Sigmoid colon (tissue), 7 donors: ENCODE measurements around the gene COLQ. TPM values are rescaled to one million over a fixed set of nuclear protein-coding genes. Genes with fewer than 3 reads are reported as not detected.

Experiments used
- DNase-seq: peaks from one replicate; pipeline ENCODE4 v3.0.0-alpha.2; 2019
- H3K27ac ChIP-seq, 4 donors: fragments of 200-600 bp; sonication (generic); one replicate each; pipeline ENCODE4 v1.5.1; 2016 to 2019; ENCODE audit warnings: mild to moderate bottlenecking in 1 of 4
- H3K27me3 ChIP-seq, 3 donors: fragments of 200-600 bp; sonication (generic); one replicate each; pipeline ENCODE4 v1.5.1; 2019; ENCODE audit warnings: mild to moderate bottlenecking in 1 of 3
- H3K36me3 ChIP-seq, 4 donors: fragments of 200-600 bp; sonication (generic); one replicate each; pipeline ENCODE4 v1.5.1; 2016 to 2019
- H3K4me1 ChIP-seq, 4 donors: fragments of 200-600 bp; sonication (generic); one replicate each; pipeline ENCODE4 v1.5.1; 2017 to 2019
- H3K4me3 ChIP-seq, 4 donors: fragments of 200-600 bp; sonication (generic); one replicate each; pipeline ENCODE4 v1.5.1; 2017 to 2019; ENCODE audit warnings: mild to moderate bottlenecking in 2 of 4, moderate library complexity in 1 of 4
- H3K9me3 ChIP-seq, 4 donors: fragments of 200-600 bp in 3 of 4; sonication (generic) in 3 of 4; one replicate each; pipeline versions ENCODE4 v1.5.1 to v1.6.1; 2013 to 2019
- CTCF ChIP-seq, 4 experiments: fragments of 450-650 bp in 3 of 4; fragments of 200-600 bp in 1 of 4; IDR thresholded peaks; one replicate each; pipeline ENCODE4 v1.5.1; 2016 to 2019; ENCODE audit warnings: antibody characterized with exemption in 4 of 4, mild to moderate bottlenecking in 3 of 4, moderate library complexity in 2 of 4
- EP300 ChIP-seq, 4 donors: sonication (generic); formaldehyde crosslinking; IDR thresholded peaks; one replicate each; pipeline ENCODE4 v1.6.1; 2017; ENCODE audit warnings: antibody characterized with exemption in 4 of 4
- POLR2A ChIP-seq, 2 donors: fragments of 450-650 bp; IDR thresholded peaks; one replicate each; pipeline ENCODE4 v1.6.1; 2016; ENCODE audit warnings: antibody characterized with exemption in 2 of 2, mild to moderate bottlenecking in 2 of 2, moderate library complexity in 2 of 2
- POLR2AphosphoS5 ChIP-seq, 4 donors: sonication (generic); formaldehyde crosslinking; IDR thresholded peaks; one replicate each; pipeline ENCODE4 v1.6.1; 2017; ENCODE audit warnings: antibody characterized with exemption in 4 of 4
- WGBS, 2 donors: extraction: QIAGEN DNeasy Blood & Tissue Kit; methylation state at CpG; one replicate each; pipeline ENCODE4 v1.1.7; 2013; 5-methylcytosine and 5-hydroxymethylcytosine counted together
- intact Hi-C: fragments of 100-400 bp; cut with DNase I; formaldehyde crosslinking; loops from one replicate; pipeline ENCODE4 v1.15.1; 2023
- polyA plus RNA-seq, 3 donors: library from polyadenylated mRNA; stranded (reverse); fragments of 200-250 nt; gene quantifications; one replicate each; pipeline ENCODE4 v1.2.3, GENCODE V29; 2013
- total RNA-seq, 4 donors: library from RNA; depleted of rRNA; stranded (reverse); fragments of >200 nt; gene quantifications; one replicate each; pipeline ENCODE4 v1.1.0, GENCODE V29; 2016
- donor health status: healthy with polysubstance abuse.
- donor health status: Bipolar disorder and iron deficiency.
- donor health status: healthy.

Gene COLQ
- total and polyA plus RNA-seq, 7 donors, result 0.69 to 5.3 (median 1.9) TPM; not detected in 1

GRCh38 chr3:15493436-15493835 is 28.1 kb downstream of the COLQ start:
- Histone ChIP-seq H3K27me3 (no peaks in the 10 kb centered on the region), H3K4me3 (no peak overlapping the region), H3K36me3 (no peaks in the 10 kb centered on the region), H3K9me3 (no peaks in the 10 kb centered on the region), H3K4me1 (peaks cover 0 to 26% (median 14%) of the 10 kb centered on the region in 4 donors), H3K27ac (no peak overlapping the region)
- 94 to 96% methylated on average over 5 of the region's 5 CpGs for WGBS, 2 donors
- no peak for DNase-seq
- intact Hi-C loops, result no loop called here
- TF ChIP-seq EP300 (IDR thresholded peaks at IDR 0.05), result no peak
- TF ChIP-seq POLR2AphosphoS5 (IDR thresholded peaks at IDR 0.05), result no peak
- no peak for TF ChIP-seq CTCF (IDR thresholded peaks at IDR 0.05)
- no peak for TF ChIP-seq POLR2A (IDR thresholded peaks at IDR 0.05)

- 87 to 89% methylated on average over 4 of the region's 4 CpGs for WGBS, 2 donors
- intact Hi-C loops, result no loop called here
- Histone ChIP-seq H3K27ac (no peak overlapping the region), H3K9me3 (no peaks in the 10 kb centered on the region), H3K36me3 (peaks cover 0 to 2% (median 0%) of the 10 kb centered on the region in 4 donors), H3K4me3 (no peak overlapping the region), H3K27me3 (no peaks in the 10 kb centered on the region), H3K4me1 (peaks cover 0 to 26% (median 14%) of the 10 kb centered on the region in 4 donors)
- no peak for TF ChIP-seq CTCF (IDR thresholded peaks at IDR 0.05)
- no peak for TF ChIP-seq EP300 (IDR thresholded peaks at IDR 0.05)
- no peak for TF ChIP-seq POLR2AphosphoS5 (IDR thresholded peaks at IDR 0.05)
- TF ChIP-seq POLR2A (IDR thresholded peaks at IDR 0.05), result no peak
- no peak for DNase-seq
These were observed 28.6 kb downstream of the COLQ start for GRCh38 chr3:15492847-15493360.

- no peak for TF ChIP-seq EP300 (IDR thresholded peaks at IDR 0.05)
- no peak for TF ChIP-seq CTCF (IDR thresholded peaks at IDR 0.05)
- TF ChIP-seq POLR2A (IDR thresholded peaks at IDR 0.05), result no peak
- TF ChIP-seq POLR2AphosphoS5 (IDR thresholded peaks at IDR 0.05), result no peak
- Histone ChIP-seq H3K27me3 (no peaks in the 10 kb centered on the region), H3K4me1 (peaks cover 0 to 21% (median 9%) of the 10 kb centered on the region in 4 donors), H3K27ac (no peak overlapping the region), H3K4me3 (no peak overlapping the region), H3K9me3 (no peaks in the 10 kb centered on the region), H3K36me3 (peaks cover 0 to 18% (median 3%) of the 10 kb centered on the region in 4 donors)
- 93 to 96% methylated on average over 8 of the region's 8 CpGs for whole genome bisulfite sequencing, 2 donors
- no peak for DNase-seq
- intact Hi-C loops, result no loop called here
These were observed 30.4 kb downstream of the COLQ start for GRCh38 chr3:15491143-15491542.

GRCh38 chr3:15490158-15490557 is 31.3 kb downstream of the COLQ start:
- Histone ChIP-seq H3K9me3 (no peaks in the 10 kb centered on the region), H3K36me3 (peaks cover 0 to 18% (median 3%) of the 10 kb centered on the region in 4 donors), H3K4me1 (peaks cover 0 to 11% (median 1%) of the 10 kb centered on the region in 4 donors), H3K4me3 (no peak overlapping the region), H3K27me3 (no peaks in the 10 kb centered on the region), H3K27ac (no peak overlapping the region)
- WGBS, 2 donors, result 92 to 97% methylated on average over 2 of the region's 2 CpGs
- TF ChIP-seq EP300 (IDR thresholded peaks at IDR 0.05) (no peak), POLR2AphosphoS5 (IDR thresholded peaks at IDR 0.05) (no peak), POLR2A (IDR thresholded peaks at IDR 0.05) (no peak), CTCF (IDR thresholded peaks at IDR 0.05) (no peak)
- DNase-seq, result no peak
- intact Hi-C loops, result no loop called here

GRCh38 chr3:15488002-15488401 is 33.5 kb downstream of the COLQ start:
- TF ChIP-seq EP300 (IDR thresholded peaks at IDR 0.05) (no peak), CTCF (IDR thresholded peaks at IDR 0.05) (no peak), POLR2AphosphoS5 (IDR thresholded peaks at IDR 0.05) (no peak), POLR2A (IDR thresholded peaks at IDR 0.05) (no peak)

More at GRCh38 chr3:15488002-15488401, 33.5 kb downstream of the COLQ start:
- Histone ChIP-seq H3K4me3 (no peak overlapping the region), H3K27ac (no peak overlapping the region), H3K27me3 (no peaks in the 10 kb centered on the region), H3K4me1 (no peaks in the 10 kb centered on the region), H3K36me3 (peaks cover 0 to 18% (median 3%) of the 10 kb centered on the region in 4 donors), H3K9me3 (no peaks in the 10 kb centered on the region)
- no peak for DNase-seq
- WGBS, 2 donors, result 95 to 97% methylated on average over 9 of the region's 9 CpGs
- intact Hi-C loops, result no loop called here
